K562 (cell line): ENCODE measurements around the gene C4A. TPM values are rescaled to one million over a fixed set of nuclear protein-coding genes. Genes with fewer than 3 reads are reported as not detected.
A peak's percentile ranks its signal among the peaks of the same experiment; 100 is the strongest.

ENCODE experiments used
- CEBPG ChIP-seq, 3 experiments: fragments of 200-800 bp in 1 of 3; sonication (Bioruptor generic) in 1 of 3; sonication (generic) in 1 of 3; formaldehyde crosslinking in 1 of 3; IDR thresholded peaks in 2 of 3; conservative IDR thresholded peaks in 1 of 3; 2 replicates each; pipeline versions ENCODE4 v1.6.1 to v1.8.0; 2016 to 2022; ENCODE audit warnings: missing compliant biosample characterization in 2 of 3, missing genetic modification characterization in 2 of 3, mild to moderate bottlenecking in 1 of 3, missing genetic modification reagents in 1 of 3
- EP400 ChIP-seq: fragments of 450-650 bp; IDR thresholded peaks from 2 replicates; pipeline ENCODE4 v1.6.1; 2017; ENCODE audit warnings: antibody characterized with exemption, mild to moderate bottlenecking, moderate library complexity
- FOS ChIP-seq: IDR thresholded peaks from 3 replicates; pipeline ENCODE4 v1.6.1; 2011; ENCODE audit not compliant: insufficient read length; ENCODE audit errors: extremely low read depth
- HDAC1 ChIP-seq, 2 experiments: fragments of 450-650 bp; IDR thresholded peaks; 2 replicates each; pipeline ENCODE4 v1.6.1; 2016 to 2017; ENCODE audit warnings: inconsistent platforms in 1 of 2, mild to moderate bottlenecking in 1 of 2, moderate library complexity in 1 of 2
- MECOM ChIP-seq: fragments of 250-450 bp; sonication (Bioruptor Pico); IDR thresholded peaks from 2 replicates; pipeline ENCODE4 v1.8.0; 2022; ENCODE audit warnings: inconsistent platforms
- ZFP30 ChIP-seq: fragments of 250-450 bp; sonication (Bioruptor Pico); IDR thresholded peaks from 2 replicates; pipeline ENCODE4 v1.8.0; 2022; ENCODE audit warnings: moderate library complexity, mild to moderate bottlenecking, inconsistent platforms, borderline replicate concordance
- ZNF583 ChIP-seq: fragments of 250-450 bp; sonication (Bioruptor Pico); IDR thresholded peaks from 2 replicates; pipeline ENCODE4 v1.4.0; 2020
- ZNF780A ChIP-seq: fragments of 250-450 bp; sonication (Bioruptor Pico); IDR thresholded peaks from 2 replicates; pipeline ENCODE4 v1.5.0; 2021; ENCODE audit warnings: mild to moderate bottlenecking
- polyA plus RNA-seq, 8 experiments: library from polyadenylated mRNA; depleted of rRNA in 4 of 8; stranded (reverse) in 5 of 8; unstranded in 3 of 8; fragments of >200 nt; fragmentation: Nextera tagmentation in 2 of 8; fragmentation: Illumina TruSeq in 1 of 8; extraction: Ambion mirVana in 2 of 8; extraction: Trizol in 1 of 8; gene quantifications; 2 replicates each; pipeline versions ENCODE4 v1.2.1 to v1.2.3, GENCODE V29; 2011 to 2014; ENCODE audit warnings: inconsistent platforms in 1 of 8, missing spikeins in 1 of 8
- total RNA-seq, 7 experiments: library from RNA; depleted of rRNA in 6 of 7; stranded (reverse); fragments of >200 nt in 6 of 7; fragmentation: Illumina TruSeq in 2 of 7; extraction: Trizol in 2 of 7; gene quantifications; 2 replicates each; pipeline versions ENCODE4 v1.2.1 to v1.2.3, GENCODE V29; 2011 to 2021; ENCODE audit warnings: low replicate concordance in 1 of 7
- TF ChIP-seq, protein P1 (sequence below): fragments of 450-650 bp; formaldehyde crosslinking; IDR thresholded peaks from 2 replicates; pipeline ENCODE4 v1.4.0; 2022; ENCODE audit warnings: missing genetic modification characterization
- TF ChIP-seq, protein P2 (sequence below): fragments of 450-650 bp; IDR thresholded peaks from 2 replicates; pipeline ENCODE4 v1.6.1; 2016; ENCODE audit warnings: mild to moderate bottlenecking
- TF ChIP-seq, protein P3 (sequence below): fragments of 450-650 bp; formaldehyde crosslinking; IDR thresholded peaks from 2 replicates; pipeline ENCODE4 v1.4.0; 2020; ENCODE audit warnings: mild to moderate bottlenecking, moderate library complexity
- TF ChIP-seq, protein P4 (sequence below): sonication (generic); formaldehyde crosslinking; IDR thresholded peaks from 2 replicates; pipeline ENCODE4 v1.8.0; 2022; ENCODE audit warnings: missing genetic modification reagents, mild to moderate bottlenecking, moderate library complexity, borderline replicate concordance
- TF ChIP-seq, protein P5 (sequence below): fragments of 250-450 bp; sonication (Bioruptor Pico); IDR thresholded peaks from 2 replicates; pipeline ENCODE4 v1.5.0; 2021; ENCODE audit warnings: mild to moderate bottlenecking, moderate library complexity

The C4A gene
- total and polyA plus RNA-seq, 9 of the 15 experiments (the other 6 are each of a cell fraction or from before 2014, with no cell fraction given): 0.27 to 7.6 (median 5.0) TPM

DNA sequence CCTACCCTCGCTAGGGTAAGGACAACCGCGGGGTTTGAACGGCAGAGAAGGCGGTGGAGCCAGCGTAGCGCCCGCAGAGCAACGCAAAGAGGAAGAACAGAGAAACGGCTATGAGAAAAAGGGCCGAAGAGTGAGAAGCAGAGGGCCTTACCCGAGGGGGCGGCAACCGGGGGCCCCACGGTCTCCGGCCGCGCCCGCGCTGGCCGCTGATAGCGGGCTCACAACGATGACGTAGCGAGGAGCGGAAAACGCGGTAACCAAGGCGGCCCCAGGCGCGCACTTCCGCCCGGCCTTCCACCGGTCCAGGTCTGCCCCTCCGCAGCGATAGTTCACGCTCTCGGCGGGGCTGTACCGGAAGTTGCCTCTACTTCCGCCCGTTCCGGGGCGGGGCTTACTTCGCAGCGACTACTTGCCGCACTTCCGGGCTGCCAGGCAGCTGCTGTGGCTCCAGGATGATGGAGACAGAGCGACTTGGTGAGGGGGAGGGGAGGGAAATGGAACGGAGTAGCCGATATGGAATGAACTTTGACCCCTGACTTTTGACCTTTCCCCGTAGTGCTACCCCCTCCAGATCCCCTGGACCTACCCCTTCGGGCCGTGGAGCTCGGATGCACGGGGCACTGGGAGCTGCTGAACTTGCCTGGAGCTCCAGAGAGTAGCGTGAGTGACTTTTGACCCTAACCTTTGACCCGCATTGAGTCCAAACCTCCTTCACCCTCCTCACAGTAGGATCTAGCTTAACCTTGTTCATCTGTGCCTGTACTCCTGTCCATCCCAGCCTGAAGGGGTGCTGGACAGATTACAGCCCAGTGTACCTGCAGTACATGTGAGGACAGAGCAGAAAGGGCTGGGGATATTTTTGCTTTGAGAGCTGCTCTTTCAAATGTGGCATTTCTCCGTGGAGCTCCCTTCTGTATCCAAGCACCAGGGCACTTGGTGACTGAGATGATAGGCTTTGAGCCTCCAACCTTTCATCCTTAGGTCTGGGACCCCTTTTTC is 22.8 kb upstream of the C4A start, which contains the start of the genes NELFE and SKIC2 (continued):
- TF ChIP-seq, protein P1, sequence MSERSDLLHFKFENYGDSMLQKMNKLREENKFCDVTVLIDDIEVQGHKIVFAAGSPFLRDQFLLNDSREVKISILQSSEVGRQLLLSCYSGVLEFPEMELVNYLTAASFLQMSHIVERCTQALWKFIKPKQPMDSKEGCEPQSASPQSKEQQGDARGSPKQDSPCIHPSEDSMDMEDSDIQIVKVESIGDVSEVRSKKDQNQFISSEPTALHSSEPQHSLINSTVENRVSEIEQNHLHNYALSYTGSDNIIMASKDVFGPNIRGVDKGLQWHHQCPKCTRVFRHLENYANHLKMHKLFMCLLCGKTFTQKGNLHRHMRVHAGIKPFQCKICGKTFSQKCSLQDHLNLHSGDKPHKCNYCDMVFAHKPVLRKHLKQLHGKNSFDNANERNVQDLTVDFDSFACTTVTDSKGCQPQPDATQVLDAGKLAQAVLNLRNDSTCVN: peak; percentile 92
- TF ChIP-seq MECOM: peak; percentile 73; the same call in 1 of the 2 replicates
- TF ChIP-seq, protein P2, sequence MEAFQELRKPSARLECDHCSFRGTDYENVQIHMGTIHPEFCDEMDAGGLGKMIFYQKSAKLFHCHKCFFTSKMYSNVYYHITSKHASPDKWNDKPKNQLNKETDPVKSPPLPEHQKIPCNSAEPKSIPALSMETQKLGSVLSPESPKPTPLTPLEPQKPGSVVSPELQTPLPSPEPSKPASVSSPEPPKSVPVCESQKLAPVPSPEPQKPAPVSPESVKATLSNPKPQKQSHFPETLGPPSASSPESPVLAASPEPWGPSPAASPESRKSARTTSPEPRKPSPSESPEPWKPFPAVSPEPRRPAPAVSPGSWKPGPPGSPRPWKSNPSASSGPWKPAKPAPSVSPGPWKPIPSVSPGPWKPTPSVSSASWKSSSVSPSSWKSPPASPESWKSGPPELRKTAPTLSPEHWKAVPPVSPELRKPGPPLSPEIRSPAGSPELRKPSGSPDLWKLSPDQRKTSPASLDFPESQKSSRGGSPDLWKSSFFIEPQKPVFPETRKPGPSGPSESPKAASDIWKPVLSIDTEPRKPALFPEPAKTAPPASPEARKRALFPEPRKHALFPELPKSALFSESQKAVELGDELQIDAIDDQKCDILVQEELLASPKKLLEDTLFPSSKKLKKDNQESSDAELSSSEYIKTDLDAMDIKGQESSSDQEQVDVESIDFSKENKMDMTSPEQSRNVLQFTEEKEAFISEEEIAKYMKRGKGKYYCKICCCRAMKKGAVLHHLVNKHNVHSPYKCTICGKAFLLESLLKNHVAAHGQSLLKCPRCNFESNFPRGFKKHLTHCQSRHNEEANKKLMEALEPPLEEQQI: no peak
- peak; percentile 95 for TF ChIP-seq EP400
- peak; percentile 94 for TF ChIP-seq ZNF583 (CRISPR knock-in tag)
- TF ChIP-seq, protein P3, sequence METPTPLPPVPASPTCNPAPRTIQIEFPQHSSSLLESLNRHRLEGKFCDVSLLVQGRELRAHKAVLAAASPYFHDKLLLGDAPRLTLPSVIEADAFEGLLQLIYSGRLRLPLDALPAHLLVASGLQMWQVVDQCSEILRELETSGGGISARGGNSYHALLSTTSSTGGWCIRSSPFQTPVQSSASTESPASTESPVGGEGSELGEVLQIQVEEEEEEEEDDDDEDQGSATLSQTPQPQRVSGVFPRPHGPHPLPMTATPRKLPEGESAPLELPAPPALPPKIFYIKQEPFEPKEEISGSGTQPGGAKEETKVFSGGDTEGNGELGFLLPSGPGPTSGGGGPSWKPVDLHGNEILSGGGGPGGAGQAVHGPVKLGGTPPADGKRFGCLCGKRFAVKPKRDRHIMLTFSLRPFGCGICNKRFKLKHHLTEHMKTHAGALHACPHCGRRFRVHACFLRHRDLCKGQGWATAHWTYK: peak; percentile 96
- TF ChIP-seq, protein P4, sequence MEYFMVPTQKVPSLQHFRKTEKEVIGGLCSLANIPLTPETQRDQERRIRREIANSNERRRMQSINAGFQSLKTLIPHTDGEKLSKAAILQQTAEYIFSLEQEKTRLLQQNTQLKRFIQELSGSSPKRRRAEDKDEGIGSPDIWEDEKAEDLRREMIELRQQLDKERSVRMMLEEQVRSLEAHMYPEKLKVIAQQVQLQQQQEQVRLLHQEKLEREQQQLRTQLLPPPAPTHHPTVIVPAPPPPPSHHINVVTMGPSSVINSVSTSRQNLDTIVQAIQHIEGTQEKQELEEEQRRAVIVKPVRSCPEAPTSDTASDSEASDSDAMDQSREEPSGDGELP (CRISPR knock-in tag): peak; percentile 98
- peak in 1 of 2 experiments; percentile 95; a peak in 2 of 4 replicates for TF ChIP-seq HDAC1 (IDR thresholded peaks at IDR 0.05)
- peak; percentile 6; the same call in 1 of the 2 replicates for TF ChIP-seq CEBPG (CRISPR knock-in tag; IDR thresholded peaks at IDR 0.05)
- no peak for TF ChIP-seq CEBPG (tag; conservative IDR thresholded peaks at IDR 0.05 in 1 of 2, IDR thresholded peaks at IDR 0.05 in 1 of 2)
- TF ChIP-seq ZNF780A: no peak
- peak; percentile 41; the same call in 1 of the 2 replicates for TF ChIP-seq ZFP30 (CRISPR knock-in tag)
- TF ChIP-seq, protein P5, sequence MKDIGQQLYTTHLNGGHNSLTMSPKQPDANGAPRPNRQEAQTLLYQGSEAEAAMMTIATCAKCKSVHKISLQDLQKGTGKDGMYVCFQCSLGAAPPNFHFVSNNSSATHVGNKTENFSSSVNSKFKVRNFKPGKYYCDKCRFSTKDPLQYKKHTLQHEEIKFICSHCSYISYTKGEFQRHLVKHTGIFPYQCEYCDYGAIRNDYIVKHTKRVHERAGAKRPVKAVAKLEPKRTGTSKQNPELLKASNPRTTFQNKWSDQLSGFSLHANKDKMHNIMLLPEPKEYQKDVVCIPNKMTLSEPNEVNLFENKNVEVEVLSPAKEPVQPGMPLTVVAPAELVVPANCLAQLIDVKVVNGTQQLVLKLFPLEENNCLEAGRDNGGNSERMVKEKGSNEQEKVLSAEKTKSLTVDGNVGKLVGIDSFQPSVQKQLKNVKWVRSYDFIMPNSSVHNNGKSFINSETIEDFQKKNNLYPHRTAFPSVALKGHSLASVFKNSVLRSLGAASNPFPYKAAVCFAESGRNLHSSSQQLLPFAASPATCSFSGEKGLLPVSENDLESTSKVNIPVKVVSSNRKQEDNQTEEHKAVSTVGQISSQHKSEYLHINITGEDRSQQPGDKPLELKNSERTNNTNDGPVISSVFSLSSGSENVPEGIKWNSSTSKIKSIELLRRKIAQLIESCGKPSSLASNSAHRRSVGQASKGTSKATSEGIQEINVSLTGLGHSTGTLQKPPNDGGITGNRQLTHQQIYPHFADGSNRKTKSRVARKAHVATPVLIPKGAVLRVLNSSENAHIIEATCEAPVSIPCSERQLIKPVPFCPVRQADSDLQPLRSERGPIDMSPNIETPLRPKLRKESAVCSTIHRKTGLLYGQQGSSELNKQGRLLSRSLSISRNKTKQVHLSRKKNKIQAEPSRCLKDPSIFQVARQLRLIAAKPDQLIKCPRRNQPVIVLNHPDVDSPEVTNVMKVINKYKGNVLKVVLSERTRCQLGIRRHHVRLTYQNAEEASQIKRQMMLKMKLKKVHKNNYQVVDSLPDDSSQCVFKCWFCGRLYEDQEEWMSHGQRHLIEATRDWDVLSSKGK (CRISPR knock-in tag): no peak
- TF ChIP-seq FOS: no peak
